ENCODE results near the gene WAPL.

The WAPL gene

DNA sequence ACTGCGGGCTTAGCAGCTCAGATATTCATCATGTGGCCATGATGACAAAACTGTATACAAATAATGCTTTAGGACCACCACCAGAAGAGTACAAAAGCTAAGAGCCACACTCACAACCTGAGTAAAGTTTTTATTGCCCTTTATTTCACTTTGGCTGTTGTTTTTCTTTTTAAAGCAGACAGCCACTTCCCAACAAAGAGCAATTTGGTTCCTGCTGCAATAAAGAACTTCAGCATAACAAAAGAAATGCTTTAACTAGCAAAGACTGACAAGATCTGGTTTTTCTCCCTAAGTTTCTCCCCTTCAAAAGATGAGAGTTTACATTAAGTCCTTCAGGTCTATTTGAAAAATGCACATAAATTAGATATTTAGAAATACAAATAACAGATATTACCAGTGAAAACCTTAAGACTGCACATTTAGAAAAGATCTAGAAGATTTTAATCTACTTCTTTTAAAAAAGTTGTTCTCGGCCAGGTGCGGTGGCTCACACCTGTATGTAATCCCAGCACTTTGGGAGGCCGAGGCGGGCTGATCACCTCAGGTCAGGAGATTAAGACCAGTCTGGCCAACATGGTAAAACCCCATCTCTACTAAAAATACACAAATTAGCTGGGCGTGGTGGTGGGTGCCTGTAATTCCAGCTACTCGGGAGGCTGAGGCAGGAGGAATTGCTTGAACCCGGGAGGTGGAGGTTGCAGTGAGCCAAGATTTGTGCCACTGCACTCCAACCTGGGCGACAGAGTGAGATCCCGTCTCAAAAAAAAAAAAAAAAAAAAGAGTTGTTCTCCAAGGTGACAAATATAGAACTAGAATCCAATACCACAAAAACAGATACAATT lies 59.4 kb downstream of the WAPL start:
- no peak for DNase-seq (ENCODE audit: low spot score)

DNA sequence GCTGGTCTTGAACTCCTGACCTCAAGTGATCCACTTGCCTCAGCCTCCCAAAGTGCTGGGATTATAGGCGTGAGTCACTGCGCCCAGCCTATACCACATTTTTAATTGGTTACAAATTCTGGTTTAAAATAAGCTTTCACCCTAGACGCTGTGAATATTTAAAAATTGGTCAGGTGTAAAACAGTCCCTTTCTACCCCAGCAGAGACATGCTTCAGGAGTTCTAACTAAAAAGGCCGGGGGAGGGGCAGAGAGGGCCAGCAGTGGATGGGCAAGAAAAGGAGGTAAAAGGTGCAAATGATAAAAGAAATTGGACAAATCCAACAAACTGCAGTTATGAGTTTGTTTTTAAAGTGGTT lies 70.0 kb downstream of the WAPL start:
- no peak for DNase-seq (ENCODE audit: low spot score)

DNA sequence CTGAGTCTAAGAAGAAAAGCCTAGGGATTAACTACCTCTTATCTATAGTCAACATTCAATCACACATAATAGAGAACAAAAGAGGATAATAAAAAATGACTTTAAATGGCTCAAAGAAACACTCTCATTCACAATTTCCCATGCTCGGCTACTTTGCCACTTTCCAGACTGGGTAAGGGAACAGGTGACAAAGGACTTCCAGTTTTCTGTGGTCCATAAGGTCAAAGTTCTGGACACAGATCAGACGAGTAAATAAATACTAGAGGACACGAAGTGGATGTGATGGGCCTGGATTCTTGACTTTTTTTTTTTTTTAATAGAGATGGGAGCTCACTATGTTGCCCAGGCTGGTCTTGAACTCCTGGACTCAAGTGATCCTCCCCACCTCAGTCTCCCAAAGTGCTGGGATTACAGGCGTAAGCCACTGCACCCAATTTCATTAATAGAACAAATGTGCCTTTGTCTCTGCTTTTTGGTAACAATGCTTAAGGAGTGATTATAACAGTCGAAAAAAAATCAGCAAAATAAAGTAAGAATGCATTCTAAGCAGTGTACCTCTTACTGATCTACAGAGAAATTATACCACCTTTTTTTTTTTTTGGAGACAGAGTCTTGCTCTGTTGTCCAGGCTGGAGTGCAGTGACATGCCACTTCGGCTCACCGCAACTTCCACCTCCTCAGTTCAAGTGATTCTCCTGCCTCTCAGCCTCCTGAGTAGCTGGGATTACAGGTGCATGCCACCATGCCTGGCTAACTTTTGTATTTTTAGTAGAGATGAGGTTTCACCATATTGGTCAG lies 70.6 kb downstream of the WAPL start:
- DNase-seq (ENCODE audit: low spot score), result no peak

DNA sequence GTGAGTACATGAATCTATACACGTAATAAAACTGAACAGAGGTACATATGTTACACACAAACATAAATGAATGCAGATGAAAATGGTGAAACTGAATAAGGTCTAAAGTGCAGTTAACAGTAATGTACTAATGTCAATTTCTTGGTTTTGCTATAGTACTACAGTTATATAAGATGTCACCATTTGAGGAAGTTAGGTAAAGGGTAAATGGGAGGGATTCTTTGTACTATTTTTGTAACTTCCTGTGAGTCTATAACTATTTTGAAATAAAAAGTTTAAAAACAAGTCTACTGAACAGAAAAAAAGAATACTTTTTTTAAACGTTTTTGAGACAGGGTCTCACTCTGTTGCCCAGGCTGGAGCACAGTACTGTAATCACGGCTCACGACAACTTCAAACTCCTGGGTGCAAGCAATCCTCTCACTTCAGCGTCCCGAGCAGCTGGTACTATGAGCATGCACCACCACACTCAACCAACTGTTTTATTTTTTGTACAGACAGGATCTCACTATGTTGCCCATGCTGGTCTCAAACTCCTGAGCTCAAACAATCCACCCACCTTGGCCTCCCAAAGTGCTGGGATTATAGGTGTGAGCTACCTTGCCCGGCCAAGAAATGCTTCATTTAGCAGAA lies 71.5 kb downstream of the WAPL start:
- DNase-seq (ENCODE audit: low spot score), result no peak

DNA sequence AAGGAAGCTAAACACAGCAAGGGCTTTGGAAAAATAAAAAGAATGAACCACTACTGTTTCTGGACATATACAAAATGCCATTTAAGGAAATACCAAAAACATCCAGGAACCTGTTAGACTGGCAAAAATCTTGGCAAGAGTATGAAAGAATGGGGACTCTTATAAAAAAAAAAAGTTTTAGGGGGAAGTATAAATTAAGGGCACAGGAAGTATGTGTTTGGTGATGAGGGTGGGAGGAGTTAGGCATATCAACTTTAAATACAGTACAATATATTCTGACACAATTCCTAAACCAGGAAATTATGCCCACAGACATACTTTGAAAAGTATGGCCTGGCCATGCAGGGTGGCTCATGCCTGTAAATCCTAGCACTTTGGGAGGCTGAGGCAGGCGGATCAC lies 74.2 kb downstream of the WAPL start:
- no peak for DNase-seq (ENCODE audit: low spot score)

DNA sequence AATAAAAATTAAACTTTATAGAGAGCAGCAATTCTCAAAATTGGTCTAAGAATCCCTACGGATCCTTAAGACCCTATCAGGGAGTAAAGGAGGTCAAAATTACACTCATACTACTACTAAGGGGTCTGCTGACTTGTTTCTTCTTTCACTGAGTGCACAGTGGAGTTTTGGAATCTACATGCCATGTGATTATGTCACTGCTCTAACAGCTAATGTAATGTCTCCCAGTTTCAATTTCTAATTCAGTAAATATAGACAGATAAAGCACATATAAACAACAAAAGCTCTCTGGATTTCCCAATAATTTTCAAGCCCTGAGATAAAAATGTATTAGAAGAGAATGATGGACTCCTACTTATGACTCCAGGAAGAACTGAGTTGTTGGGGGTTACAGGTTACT lies 74.6 kb downstream of the WAPL start:
- DNase-seq (ENCODE audit: low spot score), result no peak

DNA sequence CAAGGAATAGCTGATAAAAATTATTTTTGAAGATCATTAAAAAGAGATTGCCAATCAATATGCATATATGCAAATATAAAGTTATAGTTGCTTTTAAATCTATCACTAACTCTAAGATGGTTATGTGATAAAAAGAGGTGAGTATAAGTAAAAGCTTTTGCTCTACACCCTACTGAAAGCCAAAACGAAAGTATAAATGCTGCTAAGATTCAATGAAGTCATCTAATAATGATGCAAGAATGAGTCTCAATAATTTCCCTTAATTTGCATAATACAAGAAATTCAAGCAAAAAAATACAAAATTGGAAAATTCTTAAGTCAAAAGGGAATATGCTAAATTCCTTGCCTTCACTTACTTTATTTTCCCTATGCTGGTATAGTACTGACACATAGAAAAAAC lies 75.2 kb downstream of the WAPL start:
- no peak for DNase-seq (ENCODE audit: low spot score)

DNA sequence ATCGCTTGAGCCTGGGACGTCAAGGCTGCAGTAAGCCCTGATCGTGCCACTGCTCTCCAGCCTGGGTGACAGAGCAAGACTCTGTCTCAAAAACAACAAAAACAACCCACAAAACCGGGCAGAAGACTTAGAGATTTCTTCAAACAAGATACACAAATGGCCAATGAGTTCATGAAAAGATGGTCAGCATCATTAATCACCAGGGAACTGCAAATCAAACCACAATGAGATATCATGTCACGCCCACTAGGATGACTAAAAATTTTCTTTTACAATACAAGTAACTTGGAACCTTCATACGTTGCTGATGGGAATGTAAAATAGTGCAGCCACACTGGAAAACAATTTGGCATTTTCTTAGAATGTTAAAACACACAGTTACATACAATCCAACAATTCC lies 77.7 kb downstream of the WAPL start:
- DNase-seq (ENCODE audit: low spot score), result no peak

DNA sequence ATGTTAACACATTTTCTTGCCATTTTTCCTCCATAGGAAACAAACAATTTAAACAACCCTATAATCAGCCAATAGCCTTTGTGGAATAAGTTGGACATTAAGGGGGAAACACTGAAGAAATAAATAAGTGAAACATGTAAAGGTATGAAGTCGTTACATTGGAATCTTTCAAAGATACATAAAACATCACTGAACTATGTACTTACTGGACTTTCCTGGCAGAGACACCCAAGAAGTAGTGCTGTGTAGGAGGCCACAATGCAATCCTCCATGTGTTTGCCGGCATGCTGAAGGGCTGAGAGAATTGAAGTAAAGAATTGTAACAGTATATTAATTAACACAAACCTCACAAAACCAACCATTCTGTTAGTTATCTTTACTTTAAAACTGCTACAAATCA lies 78.5 kb downstream of the WAPL start:
- DNase-seq (ENCODE audit: low spot score), result no peak

DNA sequence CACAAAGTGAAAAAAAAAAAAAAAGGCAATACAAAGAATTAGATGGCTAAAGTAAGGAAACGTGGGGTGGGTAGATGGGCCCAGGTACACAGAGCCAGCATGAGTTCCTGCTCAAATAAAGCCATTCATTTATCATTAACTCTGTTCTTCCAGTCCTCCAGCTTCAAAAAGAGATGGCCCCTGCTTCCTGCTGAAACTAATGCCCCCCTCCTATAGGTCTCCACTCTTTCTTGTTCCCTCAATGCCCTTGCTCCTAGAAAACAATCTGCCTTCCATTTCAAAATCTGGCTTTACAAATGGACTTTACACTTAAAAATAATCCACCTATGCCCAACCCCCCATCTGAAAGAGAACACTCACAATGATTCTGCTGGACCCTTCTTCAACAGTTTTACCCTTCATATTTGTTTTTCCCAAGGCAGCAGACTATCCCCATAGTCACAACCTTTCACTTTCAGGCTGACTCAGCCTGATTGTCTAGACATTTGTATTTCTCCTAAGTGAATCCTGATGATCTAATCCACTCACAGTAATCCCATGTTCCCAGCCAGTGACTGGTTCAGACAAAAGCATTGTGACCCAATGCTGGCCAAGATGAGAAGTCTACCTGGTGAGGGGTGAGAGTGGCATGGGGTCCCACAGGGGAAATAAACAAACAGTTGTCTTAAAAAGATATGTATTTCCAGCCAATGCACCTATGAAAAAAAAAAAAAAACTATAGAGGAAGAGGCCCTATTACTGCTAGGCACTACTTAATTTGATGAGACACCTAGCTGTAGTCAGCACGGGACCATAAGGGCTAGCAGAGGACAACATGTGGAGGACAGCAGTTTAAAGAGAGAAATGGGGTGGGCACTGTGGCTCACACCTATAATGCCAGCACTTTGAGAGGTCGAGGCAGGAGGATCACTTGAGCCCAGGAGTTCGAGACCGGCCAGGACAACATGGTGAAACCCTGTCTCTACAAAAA lies 80.4 kb downstream of the WAPL start:
- DNase-seq (ENCODE audit: low spot score), result no peak

DNA sequence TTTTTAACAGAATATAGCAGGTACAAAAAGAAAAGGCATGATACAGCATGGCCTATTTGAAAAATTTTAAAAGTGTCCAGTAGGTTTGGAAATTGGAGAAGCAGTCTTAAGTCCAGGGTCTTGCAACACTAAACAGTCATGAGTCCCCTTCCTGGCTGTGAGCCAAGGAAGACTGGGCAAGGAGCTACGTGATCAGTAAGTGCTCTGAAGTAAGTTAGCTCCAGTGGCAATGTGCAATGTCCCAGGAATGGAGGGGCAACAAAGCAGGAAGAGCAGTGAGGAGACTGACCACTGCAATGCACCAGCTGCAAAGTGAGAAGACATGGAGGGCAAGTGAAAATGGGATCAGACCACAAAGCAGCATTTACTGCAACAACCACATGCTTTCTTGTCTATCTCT lies 82.0 kb downstream of the WAPL start:
- DNase-seq (ENCODE audit: low spot score), result no peak

DNA sequence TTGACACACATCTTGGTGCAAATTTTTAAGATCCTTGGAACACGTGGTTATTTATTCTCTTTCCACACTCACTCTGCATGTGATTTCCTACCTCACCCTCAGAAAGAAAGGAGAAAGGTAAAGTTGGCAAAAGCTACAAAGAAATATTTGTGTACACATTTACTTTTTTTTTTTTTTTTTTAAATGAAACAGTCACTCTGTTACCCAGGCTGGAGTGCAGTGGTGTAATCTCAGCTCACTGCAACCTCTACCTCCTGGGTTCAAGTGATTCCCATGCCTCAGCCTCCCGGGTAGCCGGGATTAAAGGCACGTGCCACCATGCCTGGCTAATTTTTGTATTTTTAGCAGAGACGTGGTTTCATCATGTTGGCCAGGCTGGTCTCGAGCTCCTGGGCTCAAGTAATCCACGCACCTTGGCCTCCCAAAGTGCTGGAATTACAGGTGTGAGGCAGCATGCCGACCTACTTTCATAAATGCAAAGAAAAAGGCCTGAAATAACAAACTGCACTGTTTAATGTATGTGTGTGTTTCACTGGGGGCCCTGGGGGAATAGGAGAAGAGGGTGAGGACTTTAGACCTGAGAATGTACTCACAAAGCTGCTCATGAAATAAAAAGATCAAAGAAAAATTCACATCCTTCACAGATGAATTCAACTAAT lies 83.4 kb downstream of the WAPL start:
- DNase-seq (ENCODE audit: low spot score), result no peak

DNA sequence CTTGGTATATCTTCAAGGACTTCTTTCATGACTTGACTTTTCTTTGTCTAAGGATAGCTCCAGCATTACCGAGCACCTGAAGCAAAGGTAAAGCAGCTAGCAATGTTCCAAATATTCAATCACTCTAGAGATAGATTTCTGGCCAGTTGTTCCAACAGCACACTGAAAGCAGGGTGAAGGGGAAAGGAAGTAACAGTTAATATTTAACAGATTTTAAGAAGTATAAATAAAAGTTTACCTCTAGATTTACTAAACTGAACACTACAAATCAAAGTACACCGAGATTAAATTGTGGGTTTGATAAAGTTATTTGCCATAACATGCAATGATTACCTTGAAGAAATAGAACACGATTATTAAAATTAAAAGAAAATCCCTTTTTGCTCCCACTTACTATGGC lies 84.1 kb downstream of the WAPL start:
- DNase-seq (ENCODE audit: low spot score), result no peak

DNA sequence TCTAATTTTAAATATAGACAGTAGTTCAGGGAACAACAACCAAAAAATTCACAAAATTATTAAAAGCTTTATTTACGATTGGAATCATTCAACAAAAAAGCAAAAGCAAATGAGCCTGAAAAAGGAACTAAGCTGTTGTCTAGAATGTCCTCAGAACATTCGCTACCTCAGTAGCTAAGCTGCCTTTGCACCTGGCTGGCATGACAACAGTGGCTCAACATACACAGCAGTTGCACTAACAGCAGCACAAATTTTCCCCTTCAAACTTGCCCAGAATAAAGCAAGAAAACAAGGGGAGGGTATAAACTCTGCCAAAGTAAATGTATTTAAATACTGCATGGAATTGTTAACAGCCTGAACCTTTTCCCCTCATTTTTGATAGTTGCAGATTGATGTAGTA lies 84.6 kb downstream of the WAPL start:
- DNase-seq (ENCODE audit: low spot score), result no peak

DNA sequence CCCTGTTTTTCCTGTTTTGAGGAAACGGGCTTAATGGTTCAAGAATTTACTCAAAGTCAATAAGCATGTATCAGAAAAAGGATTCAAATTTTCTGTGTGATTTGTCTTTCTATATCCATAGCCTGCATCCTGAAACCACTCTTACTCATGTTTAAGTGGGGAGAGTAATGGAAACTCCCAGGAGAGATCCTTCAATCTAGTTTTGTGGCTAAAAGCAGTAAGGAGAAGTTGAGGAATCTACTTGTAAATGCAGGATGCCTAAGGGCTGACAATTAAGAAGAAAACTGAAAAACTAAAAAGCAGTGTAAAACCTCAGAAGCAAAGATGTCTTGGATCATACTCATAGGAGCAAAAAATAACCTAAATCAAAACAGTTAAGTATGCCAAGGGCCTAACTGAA lies 86.9 kb downstream of the WAPL start:
- no peak for DNase-seq (ENCODE audit: low spot score)

DNA sequence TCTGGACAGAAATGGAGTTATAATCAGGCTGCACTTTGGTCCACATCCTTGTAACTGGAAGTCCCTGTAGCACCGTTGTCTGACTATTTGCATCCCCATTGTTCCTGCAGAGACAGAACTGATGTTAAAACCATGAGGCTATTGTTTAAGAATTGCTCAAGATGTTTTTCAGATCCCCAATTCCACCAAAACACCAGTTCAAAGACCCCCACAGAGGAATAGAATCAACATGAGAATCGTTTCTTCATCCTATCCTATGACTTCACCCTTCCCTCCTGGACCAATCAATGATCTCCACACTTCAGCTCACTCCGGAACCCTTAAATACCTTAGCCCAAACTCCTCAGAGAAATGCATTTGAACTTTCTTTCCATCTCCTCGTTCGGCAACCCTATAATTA lies 97.9 kb downstream of the WAPL start:
- no peak for DNase-seq (ENCODE audit: low spot score)

DNA sequence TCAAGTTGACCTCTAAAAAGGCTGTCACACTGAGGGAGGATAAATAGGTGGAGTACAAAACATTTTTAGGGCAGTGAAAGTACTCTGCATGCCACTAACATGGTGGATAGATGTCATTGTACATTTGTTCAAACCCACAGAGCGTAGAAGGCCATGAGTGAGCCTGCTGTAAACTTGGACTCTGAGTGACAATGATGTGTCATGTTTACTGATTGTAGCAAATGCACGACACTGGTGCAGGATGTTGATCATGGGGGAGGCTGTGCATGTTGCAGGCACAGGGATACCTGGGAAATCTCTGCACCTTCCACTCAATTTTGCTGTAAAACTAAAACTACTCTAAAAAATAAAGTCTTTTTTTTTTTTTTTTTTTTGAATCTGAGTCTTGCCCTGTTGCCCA lies 102.5 kb downstream of the WAPL start:
- DNase-seq (ENCODE audit: low spot score), result no peak

DNA sequence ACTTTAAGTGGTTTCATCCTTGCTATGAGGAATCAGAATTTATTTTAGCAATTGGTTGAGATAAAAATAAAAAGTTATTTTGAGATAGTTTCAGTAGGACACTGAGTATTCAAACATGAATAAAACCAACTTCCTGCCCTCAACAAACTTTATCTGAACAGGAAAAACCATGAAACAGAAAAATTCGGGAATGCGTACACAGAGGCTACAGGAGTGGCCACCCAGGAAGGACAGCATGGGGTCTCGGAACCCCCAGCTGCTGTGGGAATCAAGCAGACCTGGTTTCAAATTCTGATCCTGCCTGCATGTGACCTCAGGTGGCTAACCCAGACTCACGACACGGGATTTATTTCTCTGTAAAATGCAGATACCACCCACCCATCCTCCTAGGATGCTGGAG lies 106.0 kb downstream of the WAPL start:
- no peak for DNase-seq (ENCODE audit: low spot score)

DNA sequence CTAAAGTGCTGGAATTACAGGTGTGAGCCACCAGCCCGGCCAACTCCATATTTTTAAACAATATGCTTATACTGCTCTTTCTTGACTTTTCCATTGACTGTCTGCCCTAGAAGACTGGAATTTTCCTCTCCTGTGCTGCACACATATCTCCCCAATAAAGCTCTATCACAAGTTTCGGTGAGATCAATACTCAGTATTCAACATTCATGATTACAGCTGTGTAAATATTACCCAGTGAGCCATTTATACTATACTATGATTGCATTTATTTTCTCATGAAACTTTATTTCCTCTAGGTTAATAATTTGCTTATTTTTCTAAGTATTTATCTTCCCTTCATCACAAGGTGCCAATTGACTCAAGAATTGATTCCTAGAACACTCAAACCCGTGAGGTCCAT lies 106.5 kb downstream of the WAPL start:
- DNase-seq (ENCODE audit: low spot score), result no peak

DNA sequence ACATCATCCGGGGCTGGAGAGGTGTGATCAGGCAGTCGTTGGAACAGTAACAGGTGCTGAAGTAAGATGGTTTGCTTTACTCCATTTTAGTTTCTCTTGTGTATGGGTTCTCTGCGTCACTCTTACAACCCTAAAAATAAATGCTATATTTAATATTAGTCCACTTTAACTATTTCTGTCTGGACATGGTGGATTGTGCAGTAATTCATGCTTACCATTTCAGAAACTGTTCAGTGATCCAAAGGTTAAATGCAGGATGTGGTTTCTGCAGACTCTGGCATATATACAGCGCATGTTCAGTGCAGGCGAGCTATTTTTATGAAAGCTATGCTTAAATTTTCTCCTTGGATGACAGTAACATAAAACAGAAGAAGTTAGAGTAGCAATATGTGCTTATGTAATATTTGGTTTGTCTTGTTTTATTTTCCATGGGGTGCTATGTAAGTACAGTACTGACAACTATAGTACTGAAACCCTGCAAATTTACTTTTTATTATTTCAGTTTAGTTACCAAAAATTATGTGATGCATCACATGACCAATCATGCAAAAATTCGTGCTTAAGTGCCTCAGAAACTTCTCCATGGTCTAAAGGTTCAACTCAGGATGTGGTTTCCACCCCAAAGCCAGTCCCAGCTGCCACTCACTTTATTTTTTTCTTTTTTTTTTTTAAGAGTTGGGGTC lies 108.4 kb downstream of the WAPL start:
- no peak for DNase-seq (ENCODE audit: low spot score)
